ENCODE data around the gene SPSB1. TPM values are rescaled to one million over a fixed set of nuclear protein-coding genes. Genes with fewer than 3 reads are reported as not detected.

The SPSB1 gene
- polyA plus RNA-seq, 1 donor from 2014 or later, result 1.4 TPM

DNA sequence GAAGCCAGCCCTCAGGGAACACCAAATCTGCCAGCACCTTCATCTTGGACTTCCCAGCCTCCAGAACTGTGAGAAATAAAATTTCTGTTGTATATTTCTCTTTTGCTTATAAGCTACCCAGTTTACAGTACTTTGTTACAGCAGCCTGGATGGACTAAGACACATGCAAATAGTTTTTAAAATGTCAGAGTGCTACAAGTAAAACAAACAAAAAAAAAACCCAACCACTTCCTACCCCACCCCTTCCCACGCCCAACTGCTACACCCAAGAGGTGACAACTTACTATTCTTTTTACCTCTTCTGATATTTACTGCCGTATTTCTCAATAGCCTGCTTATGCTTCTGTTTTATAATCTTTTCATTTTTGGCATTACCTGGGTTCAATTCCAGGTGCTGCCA, 8.6 kb upstream of the SPSB1 start:
- H3K9ac ChIP-seq (ENCODE audit: low read length), result no peak overlapping the region
- no peak overlapping the region for H3K4me2 ChIP-seq (ENCODE audit: low read length)
- no peak for TF ChIP-seq MXI1 (conservative IDR thresholded peaks at IDR 0.05; ENCODE audit: poor library complexity, severe bottlenecking)
- TF ChIP-seq RAD21 (conservative IDR thresholded peaks at IDR 0.05), result no peak
- TF ChIP-seq, protein P1, sequence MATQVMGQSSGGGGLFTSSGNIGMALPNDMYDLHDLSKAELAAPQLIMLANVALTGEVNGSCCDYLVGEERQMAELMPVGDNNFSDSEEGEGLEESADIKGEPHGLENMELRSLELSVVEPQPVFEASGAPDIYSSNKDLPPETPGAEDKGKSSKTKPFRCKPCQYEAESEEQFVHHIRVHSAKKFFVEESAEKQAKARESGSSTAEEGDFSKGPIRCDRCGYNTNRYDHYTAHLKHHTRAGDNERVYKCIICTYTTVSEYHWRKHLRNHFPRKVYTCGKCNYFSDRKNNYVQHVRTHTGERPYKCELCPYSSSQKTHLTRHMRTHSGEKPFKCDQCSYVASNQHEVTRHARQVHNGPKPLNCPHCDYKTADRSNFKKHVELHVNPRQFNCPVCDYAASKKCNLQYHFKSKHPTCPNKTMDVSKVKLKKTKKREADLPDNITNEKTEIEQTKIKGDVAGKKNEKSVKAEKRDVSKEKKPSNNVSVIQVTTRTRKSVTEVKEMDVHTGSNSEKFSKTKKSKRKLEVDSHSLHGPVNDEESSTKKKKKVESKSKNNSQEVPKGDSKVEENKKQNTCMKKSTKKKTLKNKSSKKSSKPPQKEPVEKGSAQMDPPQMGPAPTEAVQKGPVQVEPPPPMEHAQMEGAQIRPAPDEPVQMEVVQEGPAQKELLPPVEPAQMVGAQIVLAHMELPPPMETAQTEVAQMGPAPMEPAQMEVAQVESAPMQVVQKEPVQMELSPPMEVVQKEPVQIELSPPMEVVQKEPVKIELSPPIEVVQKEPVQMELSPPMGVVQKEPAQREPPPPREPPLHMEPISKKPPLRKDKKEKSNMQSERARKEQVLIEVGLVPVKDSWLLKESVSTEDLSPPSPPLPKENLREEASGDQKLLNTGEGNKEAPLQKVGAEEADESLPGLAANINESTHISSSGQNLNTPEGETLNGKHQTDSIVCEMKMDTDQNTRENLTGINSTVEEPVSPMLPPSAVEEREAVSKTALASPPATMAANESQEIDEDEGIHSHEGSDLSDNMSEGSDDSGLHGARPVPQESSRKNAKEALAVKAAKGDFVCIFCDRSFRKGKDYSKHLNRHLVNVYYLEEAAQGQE (IDR thresholded peaks at IDR 0.05; ENCODE audit: borderline replicate concordance), result no peak
- TF ChIP-seq, protein P2, sequence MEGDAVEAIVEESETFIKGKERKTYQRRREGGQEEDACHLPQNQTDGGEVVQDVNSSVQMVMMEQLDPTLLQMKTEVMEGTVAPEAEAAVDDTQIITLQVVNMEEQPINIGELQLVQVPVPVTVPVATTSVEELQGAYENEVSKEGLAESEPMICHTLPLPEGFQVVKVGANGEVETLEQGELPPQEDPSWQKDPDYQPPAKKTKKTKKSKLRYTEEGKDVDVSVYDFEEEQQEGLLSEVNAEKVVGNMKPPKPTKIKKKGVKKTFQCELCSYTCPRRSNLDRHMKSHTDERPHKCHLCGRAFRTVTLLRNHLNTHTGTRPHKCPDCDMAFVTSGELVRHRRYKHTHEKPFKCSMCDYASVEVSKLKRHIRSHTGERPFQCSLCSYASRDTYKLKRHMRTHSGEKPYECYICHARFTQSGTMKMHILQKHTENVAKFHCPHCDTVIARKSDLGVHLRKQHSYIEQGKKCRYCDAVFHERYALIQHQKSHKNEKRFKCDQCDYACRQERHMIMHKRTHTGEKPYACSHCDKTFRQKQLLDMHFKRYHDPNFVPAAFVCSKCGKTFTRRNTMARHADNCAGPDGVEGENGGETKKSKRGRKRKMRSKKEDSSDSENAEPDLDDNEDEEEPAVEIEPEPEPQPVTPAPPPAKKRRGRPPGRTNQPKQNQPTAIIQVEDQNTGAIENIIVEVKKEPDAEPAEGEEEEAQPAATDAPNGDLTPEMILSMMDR (IDR thresholded peaks at IDR 0.05; ENCODE audit: poor library complexity, severe bottlenecking), result no peak
- no peak for TF ChIP-seq EZH2 (IDR thresholded peaks at IDR 0.05; ENCODE audit: borderline replicate concordance, insufficient read depth, low read length, poor library complexity, severe bottlenecking)
- no peak for TF ChIP-seq TAF1 (IDR thresholded peaks at IDR 0.05; ENCODE audit: low read depth)
- no peak for TF ChIP-seq POLR2AphosphoS5 (IDR thresholded peaks at IDR 0.05)
- no peak for TF ChIP-seq SMC3 (conservative IDR thresholded peaks at IDR 0.05; ENCODE audit: poor library complexity)
- TF ChIP-seq EP300 (conservative IDR thresholded peaks at IDR 0.05; ENCODE audit: poor library complexity, severe bottlenecking), result no peak
- H3K36me3 ChIP-seq (ENCODE audit: insufficient read depth, low read length), result no peaks in the 10 kb centered on the region
- H3K27me3 ChIP-seq (ENCODE audit: insufficient read depth, low read depth, low read length), result no peaks in the 10 kb centered on the region
- no peaks in the 10 kb centered on the region for H4K20me1 ChIP-seq (ENCODE audit: insufficient read depth)
- H2AFZ ChIP-seq (ENCODE audit: low read depth, low read length), result no peak overlapping the region
- H3K9me2 ChIP-seq (ENCODE audit: insufficient read depth, low read length), result no peaks in the 10 kb centered on the region
- peaks cover 4% of the 10 kb centered on the region for H3K9me3 ChIP-seq (ENCODE audit: low read length)
- H3K27ac ChIP-seq (ENCODE audit: low read length), result no peak overlapping the region
- no peaks in the 10 kb centered on the region for H3K79me2 ChIP-seq (replicated peaks; ENCODE audit: insufficient read depth, low read length)
- no peaks in the 10 kb centered on the region for H3F3A ChIP-seq (ENCODE audit: insufficient read depth, low read length, poor library complexity, severe bottlenecking)
- H3K4me3 ChIP-seq (ENCODE audit: low read length), result no peak overlapping the region

DNA sequence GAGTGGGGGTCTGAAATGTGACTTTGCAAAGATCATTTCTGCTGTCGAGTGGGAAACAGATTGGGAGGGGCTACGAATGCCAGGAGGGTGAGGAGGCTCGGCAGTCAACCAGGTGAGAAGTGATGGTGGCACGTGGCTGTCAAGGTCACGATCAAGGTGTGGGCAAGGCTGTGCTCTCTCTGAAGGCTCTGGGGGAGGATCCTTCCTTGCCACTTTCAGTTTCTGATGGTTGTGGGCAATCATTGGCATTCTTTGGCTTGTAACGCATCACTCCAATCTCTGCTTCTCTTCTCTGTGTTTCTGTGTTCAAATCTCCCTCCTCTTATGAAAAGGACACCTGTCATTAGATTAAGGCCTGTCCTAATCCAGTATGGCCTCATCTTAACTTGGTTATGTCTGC, 6.1 kb upstream of the SPSB1 start:
- Histone ChIP-seq H3K27me3 (ENCODE audit: insufficient read depth, low read depth, low read length) (no peaks in the 10 kb centered on the region), H3K9ac (ENCODE audit: low read length) (no peak overlapping the region), H3K4me2 (ENCODE audit: low read length) (no peak overlapping the region), H3K27ac (ENCODE audit: low read length) (no peak overlapping the region), H3K36me3 (ENCODE audit: insufficient read depth, low read length) (no peaks in the 10 kb centered on the region), H3K79me2 (replicated peaks; ENCODE audit: insufficient read depth, low read length) (no peaks in the 10 kb centered on the region), H3F3A (ENCODE audit: insufficient read depth, low read length, poor library complexity, severe bottlenecking) (no peaks in the 10 kb centered on the region), H3K9me2 (ENCODE audit: insufficient read depth, low read length) (no peaks in the 10 kb centered on the region), H2AFZ (ENCODE audit: low read depth, low read length) (no peak overlapping the region), H4K20me1 (ENCODE audit: insufficient read depth) (no peaks in the 10 kb centered on the region), H3K9me3 (ENCODE audit: low read length) (peaks cover 4% of the 10 kb centered on the region), H3K4me3 (ENCODE audit: low read length) (no peak overlapping the region)
- TF ChIP-seq RAD21 (conservative IDR thresholded peaks at IDR 0.05), result no peak
- no peak for TF ChIP-seq TAF1 (IDR thresholded peaks at IDR 0.05; ENCODE audit: low read depth)
- no peak for TF ChIP-seq MXI1 (conservative IDR thresholded peaks at IDR 0.05; ENCODE audit: poor library complexity, severe bottlenecking)
- no peak for TF ChIP-seq EZH2 (IDR thresholded peaks at IDR 0.05; ENCODE audit: borderline replicate concordance, insufficient read depth, low read length, poor library complexity, severe bottlenecking)
- TF ChIP-seq, protein P2 (IDR thresholded peaks at IDR 0.05; ENCODE audit: poor library complexity, severe bottlenecking), result no peak
- TF ChIP-seq SMC3 (conservative IDR thresholded peaks at IDR 0.05; ENCODE audit: poor library complexity), result no peak
- no peak for TF ChIP-seq EP300 (conservative IDR thresholded peaks at IDR 0.05; ENCODE audit: poor library complexity, severe bottlenecking)

Data from neural cell (in vitro differentiated cells).